ENCODE data around the gene RAB3GAP2.
A peak's percentile ranks its signal among the peaks of the same experiment; 100 is the strongest.
"Not testable (repeated sequence)": the region's sequence is repeated elsewhere in the genome, so short reads cannot be mapped to it uniquely, and the experiment has no call there.

Gene RAB3GAP2

DNA sequence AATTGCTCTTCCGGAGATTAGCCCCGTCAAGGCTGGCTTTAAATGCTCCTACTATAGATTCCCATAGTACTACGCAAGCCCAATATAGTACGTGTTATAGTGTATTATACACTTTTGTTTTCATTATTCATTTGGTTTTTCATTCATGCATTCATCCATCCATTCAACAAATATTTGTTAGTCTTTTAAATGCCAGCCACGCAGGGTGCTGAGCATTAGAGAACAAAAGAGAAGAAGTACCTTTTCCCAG, 513 bp upstream of the RAB3GAP2 start:
- H3K4me3 ChIP-seq (replicated peaks; ENCODE audit: low read depth, low read length), result peak overlapping the region; percentile 76
- no peaks in the 10 kb centered on the region for H3K27me3 ChIP-seq (replicated peaks; ENCODE audit: control insufficient read depth, insufficient read depth, low read length)
- TF ChIP-seq, protein P1, sequence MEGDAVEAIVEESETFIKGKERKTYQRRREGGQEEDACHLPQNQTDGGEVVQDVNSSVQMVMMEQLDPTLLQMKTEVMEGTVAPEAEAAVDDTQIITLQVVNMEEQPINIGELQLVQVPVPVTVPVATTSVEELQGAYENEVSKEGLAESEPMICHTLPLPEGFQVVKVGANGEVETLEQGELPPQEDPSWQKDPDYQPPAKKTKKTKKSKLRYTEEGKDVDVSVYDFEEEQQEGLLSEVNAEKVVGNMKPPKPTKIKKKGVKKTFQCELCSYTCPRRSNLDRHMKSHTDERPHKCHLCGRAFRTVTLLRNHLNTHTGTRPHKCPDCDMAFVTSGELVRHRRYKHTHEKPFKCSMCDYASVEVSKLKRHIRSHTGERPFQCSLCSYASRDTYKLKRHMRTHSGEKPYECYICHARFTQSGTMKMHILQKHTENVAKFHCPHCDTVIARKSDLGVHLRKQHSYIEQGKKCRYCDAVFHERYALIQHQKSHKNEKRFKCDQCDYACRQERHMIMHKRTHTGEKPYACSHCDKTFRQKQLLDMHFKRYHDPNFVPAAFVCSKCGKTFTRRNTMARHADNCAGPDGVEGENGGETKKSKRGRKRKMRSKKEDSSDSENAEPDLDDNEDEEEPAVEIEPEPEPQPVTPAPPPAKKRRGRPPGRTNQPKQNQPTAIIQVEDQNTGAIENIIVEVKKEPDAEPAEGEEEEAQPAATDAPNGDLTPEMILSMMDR (IDR thresholded peaks at IDR 0.05; ENCODE audit: insufficient read depth, low read length, poor library complexity, severe bottlenecking), result no peak
- DNase-seq (ENCODE audit: extremely low read depth, insufficient read length), result no peak
- H3K36me3 ChIP-seq (ENCODE audit: control insufficient read depth, insufficient read depth, low read length), result no peaks in the 10 kb centered on the region

DNA sequence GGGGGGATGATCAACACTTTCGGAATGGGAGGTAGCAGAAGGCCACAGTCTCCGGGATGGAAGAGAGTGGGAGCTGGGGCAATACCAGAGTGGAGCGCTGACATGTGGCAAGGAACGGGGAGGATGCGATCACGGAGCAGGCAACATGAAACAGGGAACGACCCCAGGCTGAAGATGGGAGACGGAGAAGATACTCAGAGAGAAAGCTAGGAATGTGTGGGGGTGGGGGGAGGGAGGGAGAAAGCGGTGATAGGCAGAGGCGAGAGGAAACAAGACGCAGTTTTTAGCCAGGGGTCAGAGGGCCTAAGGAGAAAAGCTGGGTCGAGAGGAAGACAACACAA, 577 bp downstream of the RAB3GAP2 start:
- DNase-seq (ENCODE audit: extremely low read depth, insufficient read length), result no peak

DNA sequence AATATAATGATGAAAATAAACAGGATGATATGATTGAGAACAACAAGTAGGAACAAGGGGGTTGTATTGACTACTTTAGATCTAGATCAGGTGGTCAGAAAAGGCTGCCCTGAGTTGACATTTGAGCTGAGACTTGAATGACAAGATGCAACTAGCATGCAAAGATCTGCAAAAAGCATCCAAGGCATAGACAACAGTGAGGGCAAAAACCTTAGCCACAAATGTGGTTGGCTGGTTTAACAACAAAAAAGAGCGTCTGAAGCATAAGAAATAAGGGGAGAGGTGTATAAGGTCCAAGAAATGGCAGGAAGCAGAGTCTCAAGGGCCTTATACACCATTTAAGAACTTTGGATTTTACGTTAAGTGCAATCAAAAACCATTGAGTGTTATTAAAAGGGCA, 3.2 kb downstream of the RAB3GAP2 start:
- Histone ChIP-seq H3K4me3 (replicated peaks; ENCODE audit: low read depth, low read length) (peak overlapping the region; percentile 19; the same call in 1 of the 2 replicates), H3K36me3 (ENCODE audit: control insufficient read depth, insufficient read depth, low read length) (peaks cover 4% of the 10 kb centered on the region; the same call in 1 of the 2 replicates), H3K27me3 (replicated peaks; ENCODE audit: control insufficient read depth, insufficient read depth, low read length) (no peaks in the 10 kb centered on the region)
- TF ChIP-seq, protein P1 (IDR thresholded peaks at IDR 0.05; ENCODE audit: insufficient read depth, low read length, poor library complexity, severe bottlenecking), result no peak
- DNase-seq (ENCODE audit: extremely low read depth, insufficient read length), result no peak

More for the DNA sequence above, 577 bp downstream of the RAB3GAP2 start:
- Histone ChIP-seq H3K36me3 (ENCODE audit: control insufficient read depth, insufficient read depth, low read length) (peaks cover 4% of the 10 kb centered on the region; the same call in 1 of the 2 replicates), H3K27me3 (replicated peaks; ENCODE audit: control insufficient read depth, insufficient read depth, low read length) (no peaks in the 10 kb centered on the region), H3K4me3 (replicated peaks; ENCODE audit: low read depth, low read length) (peak overlapping the region; percentile 76)
- TF ChIP-seq, protein P1 (IDR thresholded peaks at IDR 0.05; ENCODE audit: insufficient read depth, low read length, poor library complexity, severe bottlenecking), result no peak

DNA sequence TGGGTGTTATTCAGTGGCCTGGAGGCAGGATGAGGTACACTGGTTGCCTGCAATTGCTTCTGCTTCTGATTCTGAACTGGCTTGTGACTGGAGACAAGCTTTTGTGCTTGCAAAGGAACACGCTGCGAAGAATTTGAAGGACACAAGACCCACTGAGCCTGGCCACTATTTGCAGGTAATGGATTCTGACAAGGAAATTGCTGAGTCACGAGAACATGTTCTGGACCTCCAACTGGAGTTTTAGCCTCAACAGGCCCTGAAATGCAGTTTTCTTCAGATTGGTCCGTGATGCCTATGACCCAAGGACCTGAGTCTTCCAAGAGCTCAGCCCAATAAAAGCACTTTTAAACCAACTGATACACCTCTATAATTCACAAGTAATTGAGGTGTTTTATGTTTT, 4.6 kb downstream of the RAB3GAP2 start:
- no peaks in the 10 kb centered on the region for H3K27me3 ChIP-seq (replicated peaks; ENCODE audit: control insufficient read depth, insufficient read depth, low read length)
- TF ChIP-seq, protein P1 (IDR thresholded peaks at IDR 0.05; ENCODE audit: insufficient read depth, low read length, poor library complexity, severe bottlenecking), result no peak
- H3K36me3 ChIP-seq (ENCODE audit: control insufficient read depth, insufficient read depth, low read length), result peaks cover 4% of the 10 kb centered on the region; the same call in 1 of the 2 replicates
- H3K4me3 ChIP-seq (replicated peaks; ENCODE audit: low read depth, low read length), result no peak overlapping the region
- no peak for DNase-seq (ENCODE audit: extremely low read depth, insufficient read length)

DNA sequence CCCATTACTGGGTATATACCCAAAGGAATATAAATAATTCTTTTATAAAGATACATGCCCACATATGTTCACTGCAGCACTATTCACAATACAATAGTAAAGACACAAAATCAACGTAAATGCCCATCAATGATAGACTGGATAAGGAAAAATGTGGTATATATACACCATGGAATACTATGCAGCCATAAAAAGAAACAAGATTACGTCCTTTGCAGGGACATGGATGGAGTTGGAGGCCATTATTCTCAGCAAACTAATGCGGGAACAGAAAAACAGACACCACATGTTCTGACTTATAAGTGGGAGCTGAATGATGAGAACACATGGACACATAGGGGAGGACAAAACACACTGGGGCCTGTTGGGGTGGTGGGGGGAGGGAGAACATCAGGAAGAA, 12.0 kb downstream of the RAB3GAP2 start:
- not testable (repeated sequence) for H3K4me3 ChIP-seq (replicated peaks; ENCODE audit: low read depth, low read length); H3K27me3 ChIP-seq (replicated peaks; ENCODE audit: control insufficient read depth, insufficient read depth, low read length); DNase-seq (ENCODE audit: extremely low read depth, insufficient read length); H3K36me3 ChIP-seq (ENCODE audit: control insufficient read depth, insufficient read depth, low read length)

DNA sequence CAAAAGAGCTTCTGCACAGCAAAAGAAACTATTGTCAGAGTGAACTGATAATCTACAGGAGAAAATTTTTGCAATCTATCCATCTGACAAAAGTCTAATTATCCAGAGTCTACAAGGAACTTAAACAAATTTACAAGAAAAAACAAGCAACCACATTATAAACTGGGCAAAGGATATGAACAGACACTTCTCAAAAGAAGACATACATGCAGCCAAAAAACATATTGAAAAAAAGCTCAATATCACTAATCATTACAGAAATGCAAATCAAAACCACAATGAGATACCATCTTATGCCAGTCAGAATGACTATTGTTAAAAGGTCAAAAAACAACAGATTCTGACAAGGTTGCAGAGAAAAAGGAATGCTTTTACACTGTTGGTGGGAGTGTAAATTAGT, 12.5 kb downstream of the RAB3GAP2 start:
- H3K4me3 ChIP-seq (replicated peaks; ENCODE audit: low read depth, low read length); H3K36me3 ChIP-seq (ENCODE audit: control insufficient read depth, insufficient read depth, low read length); DNase-seq (ENCODE audit: extremely low read depth, insufficient read length); H3K27me3 ChIP-seq (replicated peaks; ENCODE audit: control insufficient read depth, insufficient read depth, low read length): not testable (repeated sequence)

DNA sequence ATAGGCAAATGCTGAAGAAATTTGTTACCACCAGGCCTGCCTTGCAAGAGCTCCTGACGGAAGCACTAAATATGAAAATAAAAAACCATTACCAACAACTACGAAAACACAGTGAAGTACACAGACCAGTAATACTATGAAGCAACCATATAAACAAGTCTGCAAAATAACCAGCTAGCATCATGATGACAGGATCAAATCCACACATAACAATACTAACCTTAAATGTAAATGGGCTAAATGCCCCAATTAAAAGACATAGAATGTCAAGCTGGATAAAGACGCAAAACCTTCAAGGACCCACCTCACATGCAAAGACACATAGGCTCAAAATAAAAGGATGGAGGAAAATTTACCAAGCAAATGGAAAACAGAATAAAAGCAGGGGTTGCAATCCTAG, 16.1 kb downstream of the RAB3GAP2 start:
- H3K36me3 ChIP-seq (ENCODE audit: control insufficient read depth, insufficient read depth, low read length); H3K27me3 ChIP-seq (replicated peaks; ENCODE audit: control insufficient read depth, insufficient read depth, low read length); H3K4me3 ChIP-seq (replicated peaks; ENCODE audit: low read depth, low read length); DNase-seq (ENCODE audit: extremely low read depth, insufficient read length): not testable (repeated sequence)
